Fibroblast of peridontal ligament (primary cell): ENCODE measurements around the gene DCC.

Experiments
- DNase-seq: peaks from one replicate; pipeline ENCODE4 v3.0.0-alpha.2; 2010; ENCODE audit errors: extremely low read depth

DCC gene

GRCh38 chr18:53224128-53224778 lies 884.3 kb downstream of the DCC start:
- DNase-seq: no peak

GRCh38 chr18:53225567-53226325 lies 885.7 kb downstream of the DCC start:
- no peak for DNase-seq

- DNase-seq: no peak
Observed at GRCh38 chr18:53234610-53235009, 894.6 kb downstream of the DCC start.

- no peak for DNase-seq
Observed at GRCh38 chr18:53241161-53241560, 901.2 kb downstream of the DCC start.

- DNase-seq: no peak
Observed at GRCh38 chr18:53253789-53254188, 913.8 kb downstream of the DCC start.

- DNase-seq: no peak
Observed at GRCh38 chr18:53254265-53254664, 914.3 kb downstream of the DCC start.

GRCh38 chr18:53261241-53261640 lies 921.2 kb downstream of the DCC start:
- no peak for DNase-seq

- no peak for DNase-seq
Observed at GRCh38 chr18:53266850-53267249, 926.9 kb downstream of the DCC start.

GRCh38 chr18:53268455-53268854 lies 928.5 kb downstream of the DCC start:
- DNase-seq: no peak

- DNase-seq: no peak
Observed at GRCh38 chr18:53281406-53281805, 941.4 kb downstream of the DCC start.

- no peak for DNase-seq
Observed at GRCh38 chr18:53283708-53284107, 943.7 kb downstream of the DCC start.

GRCh38 chr18:53305461-53305860 lies 965.5 kb downstream of the DCC start:
- DNase-seq: no peak

GRCh38 chr18:53319628-53320027 lies 979.6 kb downstream of the DCC start:
- no peak for DNase-seq

GRCh38 chr18:53322163-53322562 lies 982.2 kb downstream of the DCC start:
- DNase-seq: no peak

GRCh38 chr18:53324353-53324752 lies 984.4 kb downstream of the DCC start:
- DNase-seq: no peak

GRCh38 chr18:53360501-53361443 lies 1020.8 kb downstream of the DCC start:
- no peak for DNase-seq

GRCh38 chr18:53375621-53376020 lies 1035.6 kb downstream of the DCC start:
- DNase-seq: no peak

GRCh38 chr18:53380063-53380639 lies 1040.2 kb downstream of the DCC start:
- peak; percentile 21 for DNase-seq

- no peak for DNase-seq
Observed at GRCh38 chr18:53382870-53383269, 1042.9 kb downstream of the DCC start.

- no peak for DNase-seq
Observed at GRCh38 chr18:53385889-53386288, 1045.9 kb downstream of the DCC start.

GRCh38 chr18:53387581-53387980 lies 1047.6 kb downstream of the DCC start:
- DNase-seq: no peak

GRCh38 chr18:53402670-53403069 lies 1062.7 kb downstream of the DCC start:
- no peak for DNase-seq
